ENCODE data around the gene SWT1.
"Not testable (repeated sequence)": the region's sequence is repeated elsewhere in the genome, so short reads cannot be mapped to it uniquely, and the experiment has no call there.

Gene SWT1

DNA sequence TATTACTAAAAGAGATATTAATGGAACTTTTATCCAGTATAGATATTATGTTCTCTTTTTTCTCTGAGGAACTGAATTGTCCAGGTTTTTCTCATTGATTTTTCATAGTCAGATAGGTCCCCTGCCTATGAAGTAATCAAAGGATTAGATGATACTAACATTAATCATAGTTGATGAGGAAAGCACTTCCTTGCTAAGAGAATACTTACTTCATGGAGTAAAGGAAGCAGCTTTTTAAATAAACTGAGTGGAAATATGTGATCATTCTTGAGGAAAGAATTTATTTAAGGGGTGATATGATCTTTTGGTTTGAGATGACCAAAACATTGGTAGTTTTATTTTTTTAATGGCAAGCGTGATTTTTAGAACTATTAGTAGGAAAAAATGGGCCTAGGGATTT is 58.9 kb downstream of the SWT1 start:
- TF ChIP-seq CTCF (conservative IDR thresholded peaks at IDR 0.05) = no peak
- TF ChIP-seq ZFX (IDR thresholded peaks at IDR 0.05) = no peak
- H3K27ac ChIP-seq = no peak overlapping the region

DNA sequence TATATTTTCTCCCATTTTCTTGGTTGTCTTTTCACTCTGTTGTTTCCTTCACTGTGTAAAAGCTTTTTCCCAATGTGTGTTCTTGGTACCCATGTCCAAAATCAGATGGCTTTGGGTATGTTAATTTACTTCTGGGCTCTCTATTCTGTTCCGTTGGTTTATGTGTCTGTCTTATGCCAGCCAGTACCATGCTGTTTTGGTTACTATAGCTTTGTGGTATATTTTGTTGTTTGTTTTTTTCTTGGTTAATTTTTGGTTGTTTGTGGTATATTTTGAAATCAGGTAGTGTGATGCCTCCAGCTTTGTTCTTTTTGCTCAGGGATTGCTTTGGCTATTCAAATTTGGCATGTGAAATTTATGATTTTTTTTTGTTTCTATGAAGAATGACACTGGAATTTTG is 67.2 kb downstream of the SWT1 start:
- no peak for TF ChIP-seq CTCF (conservative IDR thresholded peaks at IDR 0.05)
- TF ChIP-seq ZFX (IDR thresholded peaks at IDR 0.05) = no peak
- H3K27ac ChIP-seq = no peak overlapping the region

DNA sequence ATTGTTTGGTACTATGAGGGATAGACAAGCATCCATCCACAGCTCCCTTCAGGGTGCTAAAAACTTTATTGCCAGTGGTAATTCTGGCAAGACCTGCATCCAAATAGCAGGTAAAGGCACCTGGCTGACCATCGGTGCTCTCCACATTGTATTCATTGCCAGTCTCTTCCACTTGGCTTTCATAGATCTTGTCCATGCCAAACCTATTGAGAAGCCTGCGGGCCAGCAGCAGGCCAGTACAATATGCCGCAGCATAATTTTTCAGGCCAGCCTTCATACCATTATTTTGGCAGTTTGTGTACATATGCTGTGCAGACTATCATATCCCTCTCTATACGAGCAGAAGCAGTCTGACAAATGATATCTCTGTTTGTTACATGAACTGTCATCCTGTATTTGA is 70.2 kb downstream of the SWT1 start:
- no peak overlapping the region for H3K27ac ChIP-seq
- TF ChIP-seq CTCF (conservative IDR thresholded peaks at IDR 0.05) (no peak), ZFX (IDR thresholded peaks at IDR 0.05) (no peak)

GRCh38 chr1:185228979-185229378 is 72.0 kb downstream of the SWT1 start:
- TF ChIP-seq ZFX (IDR thresholded peaks at IDR 0.05) (no peak), CTCF (conservative IDR thresholded peaks at IDR 0.05) (no peak)

GRCh38 chr1:185229981-185230380 is 73.0 kb downstream of the SWT1 start:
- no peak overlapping the region for H3K27ac ChIP-seq
- TF ChIP-seq CTCF (conservative IDR thresholded peaks at IDR 0.05) = no peak
- no peak for TF ChIP-seq ZFX (IDR thresholded peaks at IDR 0.05)

More at GRCh38 chr1:185228979-185229378, 72.0 kb downstream of the SWT1 start:
- no peak overlapping the region for H3K27ac ChIP-seq

- H3K27ac ChIP-seq = no peak overlapping the region
- TF ChIP-seq ZFX (IDR thresholded peaks at IDR 0.05) (no peak), CTCF (conservative IDR thresholded peaks at IDR 0.05) (no peak)
Observed at GRCh38 chr1:185232874-185233273, 75.9 kb downstream of the SWT1 start.

DNA sequence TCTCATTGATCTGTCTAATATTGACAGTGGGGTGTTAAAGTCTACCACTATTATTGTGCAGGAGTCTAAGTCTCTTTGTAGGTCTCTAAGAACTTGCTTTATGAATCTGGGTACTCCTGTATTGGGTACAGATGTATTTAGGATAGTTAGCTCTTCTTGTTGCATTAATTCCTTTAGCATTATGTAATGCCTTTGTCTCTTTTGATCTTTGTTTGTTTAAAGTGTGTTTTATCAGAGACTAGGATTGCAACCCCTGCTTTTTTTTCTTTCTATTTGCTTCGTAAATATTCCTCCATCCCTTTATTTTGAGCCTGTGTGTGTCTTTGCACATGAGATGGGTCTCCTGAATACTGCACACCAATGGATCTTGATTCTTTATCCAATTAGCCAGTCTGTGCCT is 77.2 kb downstream of the SWT1 start:
- not testable (repeated sequence) for H3K27ac ChIP-seq

GRCh38 chr1:185237176-185237575 is 80.2 kb downstream of the SWT1 start:
- not testable (repeated sequence) for H3K27ac ChIP-seq

DNA sequence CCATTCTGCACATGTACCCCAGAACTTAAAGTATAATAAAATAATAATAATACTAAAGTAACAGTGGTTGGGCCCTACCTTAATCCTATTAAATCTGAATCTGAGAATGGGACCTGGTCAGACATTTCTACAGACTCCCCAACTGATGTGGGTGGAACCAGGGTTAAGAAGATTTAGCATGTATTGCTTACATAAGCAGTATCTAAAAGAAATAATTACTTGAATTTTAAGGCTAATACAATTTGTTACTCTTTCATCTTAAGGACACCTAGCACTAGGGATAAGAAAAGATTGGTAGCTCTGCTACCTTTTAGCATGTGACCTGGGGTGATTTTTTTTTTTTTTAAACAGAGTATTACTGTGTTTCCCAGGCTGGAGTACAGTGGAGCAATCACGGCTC is 80.7 kb downstream of the SWT1 start:
- TF ChIP-seq CTCF (conservative IDR thresholded peaks at IDR 0.05) = no peak
- TF ChIP-seq ZFX (IDR thresholded peaks at IDR 0.05) = no peak
- H3K27ac ChIP-seq = no peak overlapping the region
